IMR-90 (cell line): Measurements from ENCODE around the gene CDKL4. TPM values are rescaled to one million over a fixed set of nuclear protein-coding genes. Genes with fewer than 3 reads are reported as not detected.

ENCODE experiments used
- ATAC-seq: fragments of 200-7000 bp; cut with Tn5 transposase; 2 replicates; pipeline ENCODE4 v1.9.1; 2020; ENCODE audit warnings: low read depth, mild to moderate bottlenecking, moderate library complexity
- BruUV-seq: library from RNA; stranded (reverse); fragments of 400-500 nt; replicated peaks from 2 replicates; lab custom pipeline; 2021; lab: Mats Ljungman, UMichigan
- CTCF ChIA-PET: fragments of 300-600 bp; formaldehyde crosslinking; extraction: SDS; loops from one replicate; lab custom pipeline; 2021; ENCODE audit warnings: antibody characterized with exemption; lab: Yijun Ruan, JAX
- POLR2A ChIA-PET: fragments of 300-600 bp; sonication (Branson Sonifier 250); formaldehyde crosslinking; loops from one replicate; lab custom pipeline; 2022; ENCODE audit warnings: antibody characterized with exemption; ENCODE audit not compliant: unreplicated experiment; lab: Charles Lee
- DNase-seq: peaks from one replicate; pipeline ENCODE4 v3.0.0; 2013
- H2AFZ ChIP-seq: replicated peaks from 2 replicates; pipeline ENCODE3; 2013; ENCODE audit warnings: low read length, mild to moderate bottlenecking; ENCODE audit not compliant: poor library complexity
- H2AK5ac ChIP-seq: 2 replicates; pipeline ENCODE4 v1.6.1; 2013; ENCODE audit warnings: low read depth, low read length, inconsistent platforms
- H2AK9ac ChIP-seq: replicated peaks from 2 replicates; pipeline ENCODE3; 2013; ENCODE audit warnings: mild to moderate bottlenecking, low read depth, low read length, moderate library complexity; ENCODE audit not compliant: poor library complexity
- H2BK120ac ChIP-seq: 2 replicates; pipeline ENCODE4 v1.6.1; 2013; ENCODE audit warnings: low read depth, low read length, inconsistent platforms
- H2BK15ac ChIP-seq: 3 replicates; pipeline ENCODE4 v1.6.1; 2013; ENCODE audit warnings: low read depth, low read length, inconsistent platforms
- H2BK20ac ChIP-seq: 2 replicates; pipeline ENCODE4 v1.6.1; 2013; ENCODE audit warnings: low read depth, mild to moderate bottlenecking, inconsistent platforms, low read length, moderate library complexity
- H2BK5ac ChIP-seq: 2 replicates; pipeline ENCODE4 v1.6.1; 2013; ENCODE audit warnings: mild to moderate bottlenecking, low read depth, low read length, inconsistent platforms; ENCODE audit not compliant: poor library complexity, severe bottlenecking
- H3K14ac ChIP-seq: replicated peaks from 2 replicates; pipeline ENCODE4 v1.6.1; 2013; ENCODE audit warnings: low read depth, low read length, inconsistent platforms
- H3K18ac ChIP-seq: 2 replicates; pipeline ENCODE4 v1.6.1; 2013; ENCODE audit warnings: low read depth, low read length, control low read depth
- H3K23ac ChIP-seq: 2 replicates; pipeline ENCODE4 v1.6.1; 2013; ENCODE audit warnings: low read depth, low read length, inconsistent platforms
- H3K27ac ChIP-seq: 2 replicates; pipeline ENCODE4 v1.5.1; 2013; ENCODE audit warnings: mild to moderate bottlenecking, control low read depth, low read length; ENCODE audit not compliant: insufficient read depth
- H3K27me3 ChIP-seq: 2 replicates; pipeline ENCODE4 v1.6.1; 2013; ENCODE audit warnings: low read length; ENCODE audit not compliant: control insufficient read depth, insufficient read depth
- H3K36me3 ChIP-seq: 2 replicates; pipeline ENCODE4 v1.6.1; 2013; ENCODE audit warnings: low read length, mixed read lengths; ENCODE audit not compliant: control insufficient read depth, insufficient read depth
- H3K4ac ChIP-seq: 2 replicates; pipeline ENCODE4 v1.6.1; 2013; ENCODE audit warnings: low read depth, low read length, inconsistent platforms
- H3K4me1 ChIP-seq: 2 replicates; pipeline ENCODE4 v1.6.1; 2013; ENCODE audit warnings: low read length, mixed read lengths; ENCODE audit not compliant: control insufficient read depth, insufficient read depth
- H3K4me2 ChIP-seq: 2 replicates; pipeline ENCODE4 v1.6.1; 2013; ENCODE audit warnings: low read depth, mild to moderate bottlenecking, control low read depth, low read length, moderate library complexity
- H3K4me3 ChIP-seq: 2 replicates; pipeline ENCODE4 v1.5.1; 2013; ENCODE audit warnings: low read depth, mild to moderate bottlenecking, control low read depth, low read length, moderate library complexity; ENCODE audit not compliant: insufficient read depth
- H3K56ac ChIP-seq: 2 replicates; pipeline ENCODE4 v1.6.1; 2013; ENCODE audit warnings: low read length, inconsistent platforms; ENCODE audit not compliant: insufficient read depth; ENCODE audit errors: extremely low read depth
- H3K79me1 ChIP-seq, 2 experiments: 2 replicates each; pipeline ENCODE4 v1.6.1; 2013; ENCODE audit warnings: low read length in 2 of 2, inconsistent platforms in 1 of 2, low read depth in 1 of 2
- H3K9ac ChIP-seq: 2 replicates; pipeline ENCODE4 v1.6.1; 2013; ENCODE audit warnings: low read depth, low read length, control low read depth
- H3K9me1 ChIP-seq: 2 replicates; pipeline ENCODE4 v1.6.1; 2013; ENCODE audit warnings: low read length, inconsistent platforms; ENCODE audit not compliant: insufficient read depth
- H3K9me3 ChIP-seq: 2 replicates; pipeline ENCODE4 v1.6.1; 2013; ENCODE audit warnings: low read length; ENCODE audit not compliant: control insufficient read depth, insufficient read depth
- H4K20me1 ChIP-seq: 2 replicates; pipeline ENCODE4 v1.6.1; 2013; ENCODE audit warnings: low read length, inconsistent platforms; ENCODE audit not compliant: insufficient read depth
- H4K5ac ChIP-seq: 2 replicates; pipeline ENCODE4 v1.6.1; 2013; ENCODE audit warnings: mild to moderate bottlenecking, low read depth, low read length, control low read depth
- H4K8ac ChIP-seq, 2 experiments: 2 replicates each; pipeline ENCODE4 v1.6.1; 2013; ENCODE audit warnings: low read depth in 2 of 2, low read length in 2 of 2, control low read depth in 1 of 2, inconsistent platforms in 1 of 2
- H4K91ac ChIP-seq: 2 replicates; pipeline ENCODE4 v1.6.1; 2013; ENCODE audit warnings: low read depth, low read length, inconsistent platforms; ENCODE audit not compliant: insufficient read depth
- BHLHE40 ChIP-seq: fragments of 150-350 bp; IDR thresholded peaks from 2 replicates; pipeline ENCODE4 v1.6.1; 2016; ENCODE audit warnings: mild to moderate bottlenecking, low read depth, low read length
- CEBPB ChIP-seq: IDR thresholded peaks from 2 replicates; pipeline ENCODE4 v1.6.1; 2012; ENCODE audit warnings: low read depth, low read length, improper control_type of control experiment
- CHD1 ChIP-seq: IDR thresholded peaks from 2 replicates; pipeline ENCODE4 v1.6.1; 2012; ENCODE audit warnings: low read depth, low read length, improper control_type of control experiment
- FOS ChIP-seq: fragments of 150-350 bp; IDR thresholded peaks from 2 replicates; pipeline ENCODE4 v1.6.1; 2016; ENCODE audit warnings: low read depth, low read length
- MAFK ChIP-seq: IDR thresholded peaks from 2 replicates; pipeline ENCODE4 v1.6.1; 2012; ENCODE audit warnings: low read depth, low read length, improper control_type of control experiment
- MAZ ChIP-seq: IDR thresholded peaks from 2 replicates; pipeline ENCODE4 v1.6.1; 2012; ENCODE audit warnings: low read depth, mild to moderate bottlenecking, low read length, improper control_type of control experiment, moderate library complexity, borderline replicate concordance
- MXI1 ChIP-seq: IDR thresholded peaks from 2 replicates; pipeline ENCODE4 v1.6.1; 2012; ENCODE audit warnings: low read depth, mild to moderate bottlenecking, low read length, moderate library complexity, borderline replicate concordance
- NFE2L2 ChIP-seq: fragments of 150-350 bp; IDR thresholded peaks from 2 replicates; pipeline ENCODE4 v1.6.1; 2016; ENCODE audit warnings: low read depth, mild to moderate bottlenecking, low read length
- POLR2A ChIP-seq: IDR thresholded peaks from 2 replicates; pipeline ENCODE4 v1.6.1; 2012; ENCODE audit warnings: mild to moderate bottlenecking, low read depth, low read length
- RAD21 ChIP-seq: IDR thresholded peaks from 2 replicates; pipeline ENCODE4 v1.6.1; 2012; ENCODE audit warnings: low read length, improper control_type of control experiment
- RCOR1 ChIP-seq: IDR thresholded peaks from 2 replicates; pipeline ENCODE4 v1.6.1; 2012; ENCODE audit warnings: mild to moderate bottlenecking, low read length, improper control_type of control experiment; ENCODE audit not compliant: insufficient replicate concordance
- RFX5 ChIP-seq: IDR thresholded peaks from 2 replicates; pipeline ENCODE4 v1.8.0; 2012; ENCODE audit warnings: low read depth, mild to moderate bottlenecking, low read length, moderate library complexity
- SMC3 ChIP-seq: fragments of 150-350 bp; IDR thresholded peaks from 2 replicates; pipeline ENCODE4 v1.6.1; 2016; ENCODE audit warnings: low read depth, mild to moderate bottlenecking, antibody characterized with exemption, low read length, moderate library complexity
- whole genome bisulfite sequencing, 2 experiments: methylation state at CpG; one replicate each; pipeline versions ENCODE4 v1.1.5 to v1.1.7; 2013; ENCODE audit warnings: missing lambda C conversion rate in 2 of 2; ENCODE audit not compliant: insufficient read length in 1 of 2; ENCODE audit errors: extremely low coverage in 2 of 2; 5-methylcytosine and 5-hydroxymethylcytosine counted together
- dilution Hi-C: fragments of 300-500 bp; cut with HindIII; formaldehyde crosslinking; loops from one replicate; pipeline ENCODE4 v1.14.3; 2018; ENCODE audit warnings: low sequenced_read_pairs; ENCODE audit not compliant: unreplicated experiment
- in situ Hi-C: fragments of 300-500 bp; cut with MboI; formaldehyde crosslinking; loops from 3 replicates; pipeline ENCODE4 v1.14.3; 2019; ENCODE audit warnings: low sequenced_read_pairs, inconsistent platforms, mixed read lengths
- intact Hi-C: fragments of 100-400 bp; cut with micrococcal nuclease; formaldehyde crosslinking; loops from 2 replicates; pipeline ENCODE4 v1.10.0; 2022
- polyA plus RNA-seq, 3 experiments: library from polyadenylated mRNA; depleted of rRNA; stranded (reverse); fragments of >200 nt; gene quantifications; 2 replicates each; pipeline ENCODE4 v1.2.3, GENCODE V29; 2012; ENCODE audit warnings: low replicate concordance in 1 of 3
- total RNA-seq: library from RNA; depleted of rRNA; stranded (reverse); fragments of >200 nt; gene quantifications from 2 replicates; pipeline ENCODE4 v1.2.3, GENCODE V29; 2012
- TF ChIP-seq, protein P1 (sequence below): fragments of 150-350 bp; IDR thresholded peaks from 2 replicates; pipeline ENCODE4 v1.6.1; 2017; ENCODE audit warnings: mild to moderate bottlenecking, antibody characterized with exemption, low read length, low read depth
- TF ChIP-seq, protein P2 (sequence below): conservative IDR thresholded peaks from 2 replicates; pipeline ENCODE4 v1.5.1; 2012; ENCODE audit warnings: mild to moderate bottlenecking, low read depth, low read length, improper control_type of control experiment
- TF ChIP-seq, protein P3 (sequence below): fragments of 150-350 bp; IDR thresholded peaks from 2 replicates; pipeline ENCODE4 v1.6.1; 2016; ENCODE audit warnings: low read depth, mild to moderate bottlenecking, low read length, moderate library complexity, borderline replicate concordance

Gene CDKL4
- total and polyA plus RNA-seq, 2 of the 4 experiments (the other 2 are of a cell fraction), result not detected

DNA sequence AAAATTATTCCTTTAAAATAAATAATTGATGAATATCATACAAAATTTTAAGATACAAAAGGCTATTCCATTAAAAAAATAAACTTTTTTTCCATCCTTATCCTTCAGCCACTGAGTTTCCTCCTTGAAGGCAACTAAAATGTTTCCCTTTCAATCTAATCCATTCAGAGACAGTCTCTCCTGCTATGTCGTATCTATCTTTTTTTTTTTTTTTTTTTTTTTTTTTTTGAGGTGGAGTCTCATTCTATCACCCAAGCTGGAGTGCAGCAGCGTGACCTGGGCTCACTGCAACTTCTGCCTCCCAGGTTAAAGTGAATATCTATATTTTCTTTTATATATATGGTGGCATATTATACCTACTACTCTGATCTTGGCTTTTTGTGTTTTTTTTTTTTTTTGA is 91.3 kb downstream of the CDKL4 start:
- Histone ChIP-seq H3K23ac (no peak overlapping the region), H2AFZ (no peak overlapping the region), H3K4me3 (no peak overlapping the region), H2AK9ac (no peak overlapping the region), H2AK5ac (no peak overlapping the region), H3K4ac (no peak overlapping the region), H3K4me1 (no peaks in the 10 kb centered on the region; the same call in 1 of the 2 replicates), H3K27me3 (no peaks in the 10 kb centered on the region), H3K79me1 (no peaks in the 10 kb centered on the region), H3K14ac (no peak overlapping the region), H3K18ac (no peak overlapping the region), H3K36me3 (no peaks in the 10 kb centered on the region), H2BK5ac (no peak overlapping the region), H3K4me2 (no peak overlapping the region), H3K9me1 (no peaks in the 10 kb centered on the region), H3K56ac (no peak overlapping the region), H2BK20ac (no peak overlapping the region), H2BK120ac (no peak overlapping the region), H4K20me1 (no peaks in the 10 kb centered on the region), H2BK15ac (no peak overlapping the region), H4K91ac (no peak overlapping the region), H3K27ac (no peak overlapping the region), H3K9ac (no peak overlapping the region), H4K8ac (no peak overlapping the region), H3K9me3 (no peaks in the 10 kb centered on the region), H4K5ac (no peak overlapping the region)
- TF ChIP-seq MAFK (no peak), BHLHE40 (no peak), RAD21 (no peak), SMC3 (no peak), POLR2A (no peak), MAZ (no peak), NFE2L2 (no peak), CEBPB (no peak), RCOR1 (no peak), CHD1 (no peak), MXI1 (no peak), RFX5 (no peak), FOS (no peak)
- TF ChIP-seq, protein P1, sequence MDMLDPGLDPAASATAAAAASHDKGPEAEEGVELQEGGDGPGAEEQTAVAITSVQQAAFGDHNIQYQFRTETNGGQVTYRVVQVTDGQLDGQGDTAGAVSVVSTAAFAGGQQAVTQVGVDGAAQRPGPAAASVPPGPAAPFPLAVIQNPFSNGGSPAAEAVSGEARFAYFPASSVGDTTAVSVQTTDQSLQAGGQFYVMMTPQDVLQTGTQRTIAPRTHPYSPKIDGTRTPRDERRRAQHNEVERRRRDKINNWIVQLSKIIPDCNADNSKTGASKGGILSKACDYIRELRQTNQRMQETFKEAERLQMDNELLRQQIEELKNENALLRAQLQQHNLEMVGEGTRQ, result no peak
- TF ChIP-seq, protein P2, sequence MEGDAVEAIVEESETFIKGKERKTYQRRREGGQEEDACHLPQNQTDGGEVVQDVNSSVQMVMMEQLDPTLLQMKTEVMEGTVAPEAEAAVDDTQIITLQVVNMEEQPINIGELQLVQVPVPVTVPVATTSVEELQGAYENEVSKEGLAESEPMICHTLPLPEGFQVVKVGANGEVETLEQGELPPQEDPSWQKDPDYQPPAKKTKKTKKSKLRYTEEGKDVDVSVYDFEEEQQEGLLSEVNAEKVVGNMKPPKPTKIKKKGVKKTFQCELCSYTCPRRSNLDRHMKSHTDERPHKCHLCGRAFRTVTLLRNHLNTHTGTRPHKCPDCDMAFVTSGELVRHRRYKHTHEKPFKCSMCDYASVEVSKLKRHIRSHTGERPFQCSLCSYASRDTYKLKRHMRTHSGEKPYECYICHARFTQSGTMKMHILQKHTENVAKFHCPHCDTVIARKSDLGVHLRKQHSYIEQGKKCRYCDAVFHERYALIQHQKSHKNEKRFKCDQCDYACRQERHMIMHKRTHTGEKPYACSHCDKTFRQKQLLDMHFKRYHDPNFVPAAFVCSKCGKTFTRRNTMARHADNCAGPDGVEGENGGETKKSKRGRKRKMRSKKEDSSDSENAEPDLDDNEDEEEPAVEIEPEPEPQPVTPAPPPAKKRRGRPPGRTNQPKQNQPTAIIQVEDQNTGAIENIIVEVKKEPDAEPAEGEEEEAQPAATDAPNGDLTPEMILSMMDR, result no peak
- TF ChIP-seq, protein P3, sequence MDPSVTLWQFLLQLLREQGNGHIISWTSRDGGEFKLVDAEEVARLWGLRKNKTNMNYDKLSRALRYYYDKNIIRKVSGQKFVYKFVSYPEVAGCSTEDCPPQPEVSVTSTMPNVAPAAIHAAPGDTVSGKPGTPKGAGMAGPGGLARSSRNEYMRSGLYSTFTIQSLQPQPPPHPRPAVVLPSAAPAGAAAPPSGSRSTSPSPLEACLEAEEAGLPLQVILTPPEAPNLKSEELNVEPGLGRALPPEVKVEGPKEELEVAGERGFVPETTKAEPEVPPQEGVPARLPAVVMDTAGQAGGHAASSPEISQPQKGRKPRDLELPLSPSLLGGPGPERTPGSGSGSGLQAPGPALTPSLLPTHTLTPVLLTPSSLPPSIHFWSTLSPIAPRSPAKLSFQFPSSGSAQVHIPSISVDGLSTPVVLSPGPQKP, result no peak
- ChIA-PET CTCF (no interaction called here), POLR2A (no interaction called here)
- BruUV-seq, result no TSS peak
- intact Hi-C loops, result no loop called here
- DNase-seq (no peak), ATAC-seq (no peak)
- dilution Hi-C loops, result no loop called here
- no CpG with 5 or more reads among the region's 2 CpGs for WGBS, 2 experiments
- in situ Hi-C loops, result no loop called here
